Spinal cord (tissue), 10 donors: Measurements from ENCODE around the gene SHTN1. TPM values are rescaled to one million over a fixed set of nuclear protein-coding genes. Genes with fewer than 3 reads are reported as not detected.
A peak's percentile ranks its signal among the peaks of the same experiment; 100 is the strongest.

ENCODE experiments used
- DNase-seq, 6 donors: peaks; one replicate each; pipeline versions ENCODE4 v3.0.0 to v3.0.0-alpha.2; 2013 to 2015; ENCODE audit warnings: low spot score in 6 of 6, low read depth in 4 of 6
- H3K27ac ChIP-seq: one replicate; pipeline ENCODE4 v1.5.1; 2013; ENCODE audit warnings: low read depth, low read length, control low read depth
- H3K27me3 ChIP-seq: one replicate; pipeline ENCODE4 v1.6.1; 2013; ENCODE audit warnings: low read length; ENCODE audit not compliant: control insufficient read depth, insufficient read depth
- H3K36me3 ChIP-seq: one replicate; pipeline ENCODE4 v1.6.1; 2013; ENCODE audit warnings: low read length; ENCODE audit not compliant: control insufficient read depth, insufficient read depth
- H3K4me1 ChIP-seq: one replicate; pipeline ENCODE4 v1.6.1; 2013; ENCODE audit warnings: low read length; ENCODE audit not compliant: control insufficient read depth, insufficient read depth
- H3K4me3 ChIP-seq: one replicate; pipeline ENCODE4 v1.5.1; 2013; ENCODE audit warnings: low read depth, low read length, control low read depth
- H3K9me3 ChIP-seq: one replicate; pipeline ENCODE4 v1.6.1; 2013; ENCODE audit warnings: low read length; ENCODE audit not compliant: control insufficient read depth, insufficient read depth
- WGBS: methylation state at CpG from one replicate; pipeline ENCODE4 v1.1.5; 2013; ENCODE audit warnings: missing lambda C conversion rate; ENCODE audit not compliant: insufficient coverage; 5-methylcytosine and 5-hydroxymethylcytosine counted together
- polyA plus RNA-seq, 2 donors: library from polyadenylated mRNA; unstranded; fragments of 120-200 nt; gene quantifications; one replicate each; pipeline ENCODE4 v1.2.1, GENCODE V29; 2013; ENCODE audit not compliant: insufficient read length in 2 of 2
- small RNA-seq: library from RNA; depleted of rRNA; stranded (forward); fragments of <200 nt; gene quantifications from one replicate; pipeline ENCODE3, GENCODE V24; 2014; ENCODE audit warnings: low replicate concordance
- total RNA-seq, 2 donors: library from RNA; depleted of rRNA in 1 of 2; stranded (reverse); fragments of 120-200 nt in 1 of 2; fragments of >200 nt in 1 of 2; gene quantifications; one replicate each; pipeline versions ENCODE4 v1.2.3 to v1.2.4, GENCODE V29; 2013 to 2014
- donor health status: healthy.

Gene SHTN1
- total and polyA plus RNA-seq, 4 donors = 17.0 to 110 (median 62.1) TPM

DNA sequence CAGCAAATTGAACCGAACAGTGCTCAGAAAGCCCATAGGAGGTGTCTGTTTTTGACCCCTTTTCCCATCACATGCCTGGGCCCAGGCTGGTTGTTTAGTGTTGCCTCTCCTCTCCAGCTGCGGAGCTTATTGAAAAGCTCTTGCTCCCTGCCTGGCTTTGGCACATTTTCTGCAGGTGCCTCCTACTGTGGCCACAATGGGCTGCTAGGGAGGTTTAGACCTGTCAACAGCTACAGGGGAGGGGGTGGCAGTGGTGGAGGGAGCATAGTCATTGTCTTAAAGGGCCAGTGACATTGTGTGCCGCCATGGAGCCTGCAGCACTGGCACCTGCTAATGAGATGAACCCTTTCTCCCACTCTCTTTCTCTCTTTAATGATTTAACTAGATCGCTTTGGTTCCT, 168.9 kb downstream of the SHTN1 start:
- Histone ChIP-seq H3K36me3 (no peaks in the 10 kb centered on the region), H3K27me3 (no peaks in the 10 kb centered on the region), H3K27ac (no peak overlapping the region), H3K9me3 (no peaks in the 10 kb centered on the region), H3K4me1 (peaks cover 14% of the 10 kb centered on the region), H3K4me3 (no peak overlapping the region)
- DNase-seq = peak in 2 of 6 donors; percentile 38 to 86
- no CpG with 5 or more reads among the region's 4 CpGs for WGBS

DNA sequence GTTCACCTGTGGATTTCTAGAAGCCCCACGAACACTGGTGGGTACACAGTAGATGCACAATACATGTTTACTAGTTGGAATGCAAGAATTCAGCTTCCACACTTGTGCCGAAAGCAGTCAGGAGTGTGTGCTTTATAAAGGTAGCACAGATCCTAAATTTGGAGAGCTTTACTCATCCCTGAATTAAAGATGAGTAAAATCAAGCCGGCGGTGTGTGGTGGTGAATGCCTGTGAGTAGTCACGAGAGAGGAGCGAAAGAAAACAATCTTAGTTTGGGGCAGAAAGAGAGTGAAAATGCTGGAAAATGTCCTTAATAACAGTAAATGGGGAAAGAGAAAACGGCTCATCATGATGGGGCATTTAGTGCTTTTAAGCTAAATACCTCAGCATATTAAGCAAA, 169.3 kb downstream of the SHTN1 start:
- Histone ChIP-seq H3K4me3 (no peak overlapping the region), H3K27me3 (no peaks in the 10 kb centered on the region), H3K9me3 (no peaks in the 10 kb centered on the region), H3K36me3 (no peaks in the 10 kb centered on the region), H3K4me1 (peaks cover 14% of the 10 kb centered on the region), H3K27ac (no peak overlapping the region)
- 73% methylated on average over 5 of the region's 7 CpGs for WGBS
- DNase-seq = no peak

DNA sequence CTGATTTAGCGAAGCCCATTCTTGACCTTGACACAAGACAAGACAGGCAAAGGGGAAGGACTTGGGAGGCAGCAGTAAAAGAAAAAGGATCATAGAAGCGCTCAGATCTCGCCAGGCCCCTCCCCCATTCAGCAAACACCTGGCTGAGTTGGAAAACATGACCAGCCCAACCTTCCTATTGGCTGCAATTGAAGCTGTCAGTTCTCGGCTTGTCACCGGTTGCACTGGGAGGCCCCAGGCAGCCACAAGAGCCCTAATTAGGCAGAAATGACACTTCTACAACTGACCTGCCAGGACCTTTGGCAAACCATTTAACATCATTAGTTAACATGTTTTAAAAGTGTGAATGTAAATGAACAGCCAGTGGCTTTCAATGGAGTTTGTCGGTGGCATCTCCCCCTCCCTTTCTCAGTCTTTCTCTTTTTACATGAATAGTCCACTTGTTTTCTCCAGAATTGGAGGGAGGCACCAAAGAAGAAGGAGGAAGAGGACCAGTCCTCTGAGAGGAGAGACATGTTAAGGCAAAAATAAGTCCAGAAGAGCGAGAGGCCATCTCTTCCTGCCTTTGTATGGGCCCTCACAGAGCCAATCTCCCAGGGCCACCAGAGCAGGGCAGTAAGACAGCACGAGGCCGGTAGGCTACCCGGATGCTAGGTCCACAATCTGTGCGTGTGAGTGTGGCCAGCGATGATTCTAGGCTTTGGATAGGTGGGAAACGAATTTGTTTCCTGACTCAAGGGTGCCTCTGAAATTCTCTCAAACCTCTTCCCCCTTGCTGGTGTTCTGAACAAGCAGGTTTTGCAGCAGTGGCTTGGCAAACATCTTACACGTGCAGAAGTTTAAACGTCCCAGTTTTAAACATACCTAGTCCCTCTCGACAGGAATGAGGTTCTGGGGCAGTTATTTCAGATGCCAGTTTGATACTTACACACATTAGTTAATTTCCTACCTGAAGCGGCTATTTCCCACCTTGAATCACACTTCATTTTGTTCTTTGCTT, 170.7 kb downstream of the SHTN1 start:
- H3K9me3 ChIP-seq = no peaks in the 10 kb centered on the region
- peaks cover 14% of the 10 kb centered on the region for H3K4me1 ChIP-seq
- no peak overlapping the region for H3K4me3 ChIP-seq
- DNase-seq = peak in 2 of 6 donors; percentile 42 to 76
- H3K27me3 ChIP-seq = no peaks in the 10 kb centered on the region
- no peaks in the 10 kb centered on the region for H3K36me3 ChIP-seq
- 47% methylated on average over 7 of the region's 17 CpGs for WGBS
- H3K27ac ChIP-seq = no peak overlapping the region

DNA sequence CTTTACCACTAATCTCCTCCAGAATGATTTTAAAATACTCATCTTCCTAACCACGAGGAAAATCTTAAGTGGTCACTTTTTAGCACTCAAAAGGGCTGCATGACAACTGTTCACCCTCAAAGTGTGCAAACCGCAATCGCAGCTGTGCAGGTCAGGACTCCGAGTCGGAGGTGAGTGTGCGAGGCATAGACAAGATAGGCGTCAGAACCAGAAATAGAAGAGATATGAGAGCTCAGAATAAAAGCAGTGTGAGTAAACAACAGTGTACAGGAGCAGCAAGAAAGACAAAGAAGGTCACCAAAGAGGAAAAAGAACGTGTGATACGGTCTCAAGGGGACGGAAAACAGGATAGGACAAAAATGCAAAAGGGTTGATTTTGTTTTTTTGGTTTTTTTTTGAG, 173.2 kb downstream of the SHTN1 start:
- WGBS = 87% methylated on average over 9 of the region's 10 CpGs
- H3K9me3 ChIP-seq = no peaks in the 10 kb centered on the region
- H3K4me1 ChIP-seq = peaks cover 14% of the 10 kb centered on the region
- H3K4me3 ChIP-seq = no peak overlapping the region
- no peaks in the 10 kb centered on the region for H3K27me3 ChIP-seq
- H3K27ac ChIP-seq = no peak overlapping the region
- H3K36me3 ChIP-seq = no peaks in the 10 kb centered on the region
- DNase-seq = no peak

Small RNAs within 50 kb of the gene (small RNA-seq; reads per million reads assigned to genes)
- gene AC012308.1 = not detected

Other genes starting within 250 kb of the SHTN1 start
- 1 to 10 TPM; 1.2 to 6.3 TPM for gene ENO4, start 155.7 kb downstream of the SHTN1 start, total RNA-seq
- gene ENO4, start 155.7 kb downstream of the SHTN1 start, polyA plus RNA-seq = 1 to 10 TPM; 3.1 to 6.3 TPM
- not detected for gene VAX1, start 133.1 kb upstream of the SHTN1 start, total RNA-seq
- gene VAX1, start 133.1 kb upstream of the SHTN1 start, polyA plus RNA-seq = not detected
- gene KCNK18, start 192.3 kb upstream of the SHTN1 start, total RNA-seq = 1 to 10 TPM in 1 of 2 donors, not detected in 1; 4.0 TPM
- not detected for gene KCNK18, start 192.3 kb upstream of the SHTN1 start, polyA plus RNA-seq
- gene SLC18A2, start 235.9 kb upstream of the SHTN1 start, total RNA-seq = 1 to 10 TPM; 1.9 to 5.8 TPM
- gene SLC18A2, start 235.9 kb upstream of the SHTN1 start, polyA plus RNA-seq = 1 to 10 TPM in 1 of 2 donors, under 1 TPM in 1; 0.76 to 1.0 TPM